Heart left ventricle (tissue), 16 donors: ENCODE data around the gene NKAIN2. TPM values are rescaled to one million over a fixed set of nuclear protein-coding genes. Genes with fewer than 3 reads are reported as not detected.

Source experiments
- ATAC-seq, 4 donors: fragments of 200-7000 bp; cut with Tn5 transposase; one replicate each; pipeline ENCODE4 v1.9.1; 2020 to 2022; ENCODE audit warnings: moderate library complexity in 4 of 4, mild to moderate bottlenecking in 3 of 4, moderate number of reproducible peaks in 1 of 4
- DNase-seq, 5 donors: peaks; one replicate each; pipeline ENCODE4 v3.0.0-alpha.2; 2020
- H3K27ac ChIP-seq, 12 donors: fragments of 200-600 bp; sonication (generic) in 4 of 12; one replicate each; pipeline versions ENCODE4 v1.5.0 to v1.8.0; 2016 to 2022; ENCODE audit warnings: mild to moderate bottlenecking in 2 of 12
- H3K27me3 ChIP-seq, 9 donors: fragments of 200-600 bp; sonication (generic) in 2 of 9; one replicate each; pipeline versions ENCODE4 v1.5.1 to v1.8.0; 2016 to 2022; ENCODE audit warnings: mild to moderate bottlenecking in 3 of 9
- H3K36me3 ChIP-seq, 9 donors: fragments of 200-600 bp; sonication (generic) in 2 of 9; one replicate each; pipeline versions ENCODE4 v1.5.0 to v1.8.0; 2018 to 2022; ENCODE audit warnings: mild to moderate bottlenecking in 2 of 9
- H3K4me1 ChIP-seq, 12 donors: fragments of 200-600 bp; sonication (generic) in 4 of 12; one replicate each; pipeline versions ENCODE4 v1.5.0 to v1.8.0; 2016 to 2022; ENCODE audit warnings: mild to moderate bottlenecking in 3 of 12
- H3K4me3 ChIP-seq, 12 donors: fragments of 200-600 bp; sonication (generic) in 4 of 12; one replicate each; pipeline versions ENCODE4 v1.5.0 to v1.8.0; 2017 to 2022; ENCODE audit warnings: mild to moderate bottlenecking in 9 of 12, moderate library complexity in 4 of 12
- H3K9me3 ChIP-seq, 12 donors: fragments of 200-600 bp; sonication (generic) in 4 of 12; one replicate each; pipeline versions ENCODE4 v1.5.0 to v1.8.0; 2016 to 2022; ENCODE audit warnings: mild to moderate bottlenecking in 1 of 12
- POLR2A ChIP-seq, 2 donors: fragments of 450-650 bp; IDR thresholded peaks; one replicate each; pipeline ENCODE4 v1.6.1; 2017; ENCODE audit warnings: antibody characterized with exemption in 2 of 2, mild to moderate bottlenecking in 2 of 2, moderate library complexity in 2 of 2
- WGBS, 4 donors: extraction: QIAGEN DNeasy Blood & Tissue Kit in 2 of 4; methylation state at CpG; one replicate each; pipeline versions ENCODE4 v1.1.5 to v1.1.7; 2013 to 2018; 5-methylcytosine and 5-hydroxymethylcytosine counted together
- intact Hi-C, 10 donors: fragments of 100-400 bp; cut with DNase I; formaldehyde crosslinking; loops; one replicate each; pipeline versions ENCODE4 v1.11.1 to v1.14.2; 2022
- polyA plus RNA-seq, 2 donors: library from polyadenylated mRNA; stranded (reverse); fragments of 200-250 nt; gene quantifications; one replicate each; pipeline ENCODE4 v1.2.3, GENCODE V29; 2013
- total RNA-seq, 9 donors: library from RNA; depleted of rRNA in 2 of 9; stranded (reverse); fragments of >200 nt in 2 of 9; fragmentation: NEBNext Ultra II Directional in 3 of 9; extraction: Animal tissue kit (Norgen Biotek cat#: 25700) in 3 of 9; gene quantifications; one replicate each; pipeline versions ENCODE4 v1.1.0 to v1.2.4, GENCODE V29; 2016 to 2023
- TF ChIP-seq, protein P1 (sequence below), 12 donors: fragments of 200-600 bp; sonication (generic) in 4 of 12; IDR thresholded peaks; one replicate each; pipeline versions ENCODE4 v1.5.0 to v1.8.0; 2018 to 2022; ENCODE audit warnings: antibody characterized with exemption in 12 of 12, mild to moderate bottlenecking in 5 of 12
- donor health status: ischemic (EF 13 %, LVEDD 7.1; RV severe dilation, severe dysfunction).
- donor health status: healthy with polysubstance abuse.
- donor health status: DM: no; HTN: yes; CAD: no.
- donor health status: DM: no; HTN: no; CAD: no.
- donor health status: ischemic (EF 25% LVEDD 6.9; RV normal size, moderate dysfunction).
- donor health status: ischemic (EF 25% LVEDD 5.7; RV mildly dilated, moderate dysfunction).
- donor health status: healthy.
- donor health status: DM: yes; HTN: yes; CAD: no.
- donor health status: ischemic (EF 35%, LVEDD 5.7; RV mildly dilated, moderate dysfunction).
- donor health status: nonischemic (EF 11% LVEDD 7.7; RV severe dilation, severe dysfunction).
- donor health status: DM: yes; HTN: yes; CAD: no.
- donor health status: PGD.
- donor health status: ischemic (EF 29% LVEDD 5.4; RV normal size, mild dysfunction).
- donor health status: nonischemic (EF 23%, LVEDD 6.1; RV moderate dilation, normal function).

The NKAIN2 gene
- total and polyA plus RNA-seq, 11 donors = 0.19 to 0.83 (median 0.33) TPM; not detected in 2

DNA sequence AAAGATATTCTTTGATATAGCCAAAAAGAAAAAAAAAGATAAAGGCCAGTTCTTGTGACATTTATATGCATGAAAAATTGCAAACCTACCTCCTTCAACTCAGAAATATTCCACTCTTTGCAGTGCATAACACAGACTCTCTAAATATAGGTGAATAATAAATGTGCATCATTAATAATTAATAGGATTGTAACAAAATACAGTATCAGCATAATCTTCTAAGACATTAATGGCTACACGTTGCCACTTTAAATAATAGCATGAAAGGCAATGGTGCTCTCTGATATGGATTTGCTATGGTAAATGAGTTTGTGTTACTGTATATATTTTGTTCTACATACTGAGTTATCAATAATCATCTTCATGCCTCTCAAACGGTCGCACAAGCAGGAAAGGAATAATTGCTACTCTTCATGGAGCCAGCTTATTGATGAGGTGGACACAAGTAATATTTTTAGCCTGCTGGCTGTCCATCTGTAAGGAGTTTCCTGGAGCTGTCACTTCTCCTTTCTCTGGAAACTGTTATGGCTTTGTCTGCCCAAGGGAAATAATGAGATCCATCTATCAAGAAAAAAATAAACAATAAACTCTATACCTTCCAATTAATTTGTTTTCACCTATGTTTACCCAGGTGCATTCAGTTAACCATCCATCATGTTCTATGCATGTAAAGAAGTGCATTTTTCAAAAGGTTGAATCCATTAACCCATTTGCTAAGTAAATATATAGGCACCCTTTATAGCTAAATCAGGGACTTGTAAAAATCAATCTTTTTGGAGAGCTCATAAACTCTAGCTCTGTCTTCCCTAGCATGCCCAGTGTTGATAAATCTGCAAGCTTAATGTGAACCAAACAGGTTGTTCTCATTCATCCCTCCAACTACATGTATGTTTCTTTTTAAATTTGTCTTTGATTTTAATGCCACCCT, 253.0 kb downstream of the NKAIN2 start:
- 49 to 62% (median 54%) methylated on average over 3 of the region's 3 CpGs for WGBS, 4 donors

DNA sequence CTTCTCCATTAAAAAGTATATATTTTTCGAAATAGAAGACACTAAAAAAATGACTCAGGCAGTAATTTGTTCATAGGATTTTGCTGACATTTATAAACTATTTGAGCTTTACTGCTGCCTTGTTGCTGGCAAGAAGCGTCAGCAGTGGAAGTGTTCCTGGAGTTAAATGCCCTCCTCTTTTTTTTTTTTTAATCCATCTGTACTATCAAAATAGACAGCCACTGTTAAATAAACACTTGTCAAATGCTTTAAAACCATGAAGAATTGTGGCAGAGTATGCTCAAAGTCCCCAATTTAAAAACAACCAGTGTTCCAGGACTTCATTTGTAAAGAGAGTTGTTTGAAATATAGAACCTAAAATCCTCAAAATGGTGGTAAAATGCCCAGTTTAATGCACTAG, 253.8 kb downstream of the NKAIN2 start:
- Histone ChIP-seq H3K9me3 (no peaks in the 10 kb centered on the region), H3K27ac (no peak overlapping the region), H3K27me3 (no peaks in the 10 kb centered on the region), H3K4me1 (no peaks in the 10 kb centered on the region), H3K4me3 (no peak overlapping the region), H3K36me3 (no peaks in the 10 kb centered on the region)
- ATAC-seq (no peak), DNase-seq (no peak)
- intact Hi-C loops = loop anchor here in 2 of 10 donors (10.0 kb wide), 1 partner anchor 253 kb away; the partner anchor contains the start of gene NKAIN2 (in 2 of the 2)
- no peak for TF ChIP-seq POLR2A (IDR thresholded peaks at IDR 0.05)
- TF ChIP-seq, protein P1, sequence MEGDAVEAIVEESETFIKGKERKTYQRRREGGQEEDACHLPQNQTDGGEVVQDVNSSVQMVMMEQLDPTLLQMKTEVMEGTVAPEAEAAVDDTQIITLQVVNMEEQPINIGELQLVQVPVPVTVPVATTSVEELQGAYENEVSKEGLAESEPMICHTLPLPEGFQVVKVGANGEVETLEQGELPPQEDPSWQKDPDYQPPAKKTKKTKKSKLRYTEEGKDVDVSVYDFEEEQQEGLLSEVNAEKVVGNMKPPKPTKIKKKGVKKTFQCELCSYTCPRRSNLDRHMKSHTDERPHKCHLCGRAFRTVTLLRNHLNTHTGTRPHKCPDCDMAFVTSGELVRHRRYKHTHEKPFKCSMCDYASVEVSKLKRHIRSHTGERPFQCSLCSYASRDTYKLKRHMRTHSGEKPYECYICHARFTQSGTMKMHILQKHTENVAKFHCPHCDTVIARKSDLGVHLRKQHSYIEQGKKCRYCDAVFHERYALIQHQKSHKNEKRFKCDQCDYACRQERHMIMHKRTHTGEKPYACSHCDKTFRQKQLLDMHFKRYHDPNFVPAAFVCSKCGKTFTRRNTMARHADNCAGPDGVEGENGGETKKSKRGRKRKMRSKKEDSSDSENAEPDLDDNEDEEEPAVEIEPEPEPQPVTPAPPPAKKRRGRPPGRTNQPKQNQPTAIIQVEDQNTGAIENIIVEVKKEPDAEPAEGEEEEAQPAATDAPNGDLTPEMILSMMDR (IDR thresholded peaks at IDR 0.05) = no peak
- 68 to 78% (median 74%) methylated on average over 2 of the region's 2 CpGs for WGBS, 4 donors

More for the DNA sequence above, 253.0 kb downstream of the NKAIN2 start:
- Histone ChIP-seq H3K27ac (no peak overlapping the region), H3K27me3 (no peaks in the 10 kb centered on the region), H3K4me3 (no peak overlapping the region), H3K9me3 (no peaks in the 10 kb centered on the region), H3K36me3 (no peaks in the 10 kb centered on the region), H3K4me1 (no peaks in the 10 kb centered on the region)
- no peak for TF ChIP-seq POLR2A (IDR thresholded peaks at IDR 0.05)
- TF ChIP-seq, protein P1 (IDR thresholded peaks at IDR 0.05) = no peak
- no peak for DNase-seq
- intact Hi-C loops = loop anchor here in 2 of 10 donors (10.0 kb wide), 1 partner anchor 252 kb away; the partner anchor contains the start of gene NKAIN2 (in 2 of the 2)
- ATAC-seq = no peak

DNA sequence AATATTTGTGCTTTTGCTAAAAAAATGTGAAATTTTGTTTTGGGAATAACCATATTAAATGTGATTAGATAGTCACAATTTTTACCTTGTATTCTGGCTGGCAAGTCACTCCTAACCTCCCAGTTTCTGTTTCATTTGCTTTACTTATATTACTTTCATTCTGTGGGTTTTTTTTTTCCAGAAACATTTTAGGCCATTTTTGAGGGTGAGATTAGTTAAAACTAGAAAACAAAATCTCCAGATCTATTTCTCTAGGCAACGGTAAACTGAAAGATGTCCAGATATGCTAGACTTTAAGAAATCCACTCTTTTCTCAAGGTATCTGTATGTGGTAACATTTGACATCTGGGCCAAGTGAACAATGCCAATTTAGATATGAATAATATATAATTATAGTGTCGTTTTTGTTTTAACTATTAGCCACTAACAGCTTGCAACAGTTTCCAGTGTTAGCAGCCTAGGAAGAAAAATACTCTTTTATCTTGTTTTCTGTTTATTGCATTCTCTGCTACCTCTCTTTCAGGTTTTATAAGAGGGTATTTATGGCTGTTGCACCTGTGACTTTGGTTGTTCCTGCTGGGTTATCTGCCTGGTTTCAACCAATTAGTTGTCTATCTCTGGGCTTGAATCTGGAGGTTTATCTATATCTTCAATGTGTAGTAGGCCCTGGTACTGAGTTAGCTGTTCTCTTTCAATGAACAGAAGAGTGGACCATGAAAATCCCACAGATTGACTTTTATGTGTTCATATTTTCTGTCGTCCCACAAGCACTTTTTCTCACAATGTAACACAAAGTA, 260.9 kb downstream of the NKAIN2 start:
- H3K27ac ChIP-seq = no peak overlapping the region
- no peaks in the 10 kb centered on the region for H3K4me1 ChIP-seq
- no peak for ATAC-seq
- no peak overlapping the region for H3K4me3 ChIP-seq
- H3K36me3 ChIP-seq = no peaks in the 10 kb centered on the region
- no peak for DNase-seq
- no peaks in the 10 kb centered on the region for H3K9me3 ChIP-seq
- no peaks in the 10 kb centered on the region for H3K27me3 ChIP-seq
- intact Hi-C loops = no loop called here
- 73 to 80% (median 75%) methylated on average over 3 of the region's 3 CpGs for WGBS, 4 donors
- TF ChIP-seq, protein P1 (IDR thresholded peaks at IDR 0.05) = no peak
- TF ChIP-seq POLR2A (IDR thresholded peaks at IDR 0.05) = no peak

DNA sequence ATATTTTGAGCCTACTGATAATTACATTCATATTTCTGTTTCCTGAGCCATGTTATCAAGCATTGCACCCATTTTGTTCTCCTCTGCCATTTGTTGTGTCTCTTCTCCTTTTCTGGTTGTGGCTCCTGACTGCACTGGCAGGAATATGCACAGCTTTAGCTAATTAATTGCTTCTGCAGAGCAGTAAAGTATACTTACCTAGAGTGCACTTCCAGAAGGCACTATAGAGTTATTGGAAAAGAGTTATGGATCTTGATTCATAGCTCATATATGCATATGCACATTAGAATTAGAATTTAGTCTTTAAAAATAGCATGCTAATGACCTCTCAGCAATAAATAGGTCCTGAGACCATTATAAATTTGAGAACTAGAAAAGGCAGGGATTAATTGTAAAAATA, 262.6 kb downstream of the NKAIN2 start:
- Histone ChIP-seq H3K4me1 (no peaks in the 10 kb centered on the region), H3K36me3 (no peaks in the 10 kb centered on the region), H3K27me3 (no peaks in the 10 kb centered on the region), H3K9me3 (no peaks in the 10 kb centered on the region), H3K27ac (no peak overlapping the region), H3K4me3 (no peak overlapping the region)
- intact Hi-C loops = no loop called here
- ATAC-seq = no peak
- no peak for DNase-seq
- TF ChIP-seq, protein P1 (IDR thresholded peaks at IDR 0.05) = no peak
- TF ChIP-seq POLR2A (IDR thresholded peaks at IDR 0.05) = no peak
